Measurements from ENCODE around the gene JOSD2. TPM values are rescaled to one million over a fixed set of nuclear protein-coding genes. Genes with fewer than 3 reads are reported as not detected.

JOSD2 gene
- total RNA-seq, 1 experiment from 2014 or later: 27.9 TPM

- no peaks in the 10 kb centered on the region for H3K36me3 ChIP-seq (ENCODE audit: control insufficient read depth, insufficient read depth, low read length)
- H3K27me3 Mint-ChIP-seq (ENCODE audit: insufficient read depth, unreplicated experiment): no peaks in the 10 kb centered on the region
- TF ChIP-seq, protein P1, sequence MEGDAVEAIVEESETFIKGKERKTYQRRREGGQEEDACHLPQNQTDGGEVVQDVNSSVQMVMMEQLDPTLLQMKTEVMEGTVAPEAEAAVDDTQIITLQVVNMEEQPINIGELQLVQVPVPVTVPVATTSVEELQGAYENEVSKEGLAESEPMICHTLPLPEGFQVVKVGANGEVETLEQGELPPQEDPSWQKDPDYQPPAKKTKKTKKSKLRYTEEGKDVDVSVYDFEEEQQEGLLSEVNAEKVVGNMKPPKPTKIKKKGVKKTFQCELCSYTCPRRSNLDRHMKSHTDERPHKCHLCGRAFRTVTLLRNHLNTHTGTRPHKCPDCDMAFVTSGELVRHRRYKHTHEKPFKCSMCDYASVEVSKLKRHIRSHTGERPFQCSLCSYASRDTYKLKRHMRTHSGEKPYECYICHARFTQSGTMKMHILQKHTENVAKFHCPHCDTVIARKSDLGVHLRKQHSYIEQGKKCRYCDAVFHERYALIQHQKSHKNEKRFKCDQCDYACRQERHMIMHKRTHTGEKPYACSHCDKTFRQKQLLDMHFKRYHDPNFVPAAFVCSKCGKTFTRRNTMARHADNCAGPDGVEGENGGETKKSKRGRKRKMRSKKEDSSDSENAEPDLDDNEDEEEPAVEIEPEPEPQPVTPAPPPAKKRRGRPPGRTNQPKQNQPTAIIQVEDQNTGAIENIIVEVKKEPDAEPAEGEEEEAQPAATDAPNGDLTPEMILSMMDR (IDR thresholded peaks at IDR 0.05; ENCODE audit: insufficient read depth in 1 of 2, low read depth in 1 of 2, low read length in 1 of 2, severe bottlenecking in 1 of 2, unreplicated experiment in 1 of 2): no peak
- no peak overlapping the region for H3K4me3 Mint-ChIP-seq (ENCODE audit: unreplicated experiment)
- H3K4me3 ChIP-seq (ENCODE audit: low read depth, low read length): no peak overlapping the region
- no peaks in the 10 kb centered on the region for H3K9me3 ChIP-seq
- H3K4me1 Mint-ChIP-seq (ENCODE audit: low read depth, unreplicated experiment): peaks cover 7% of the 10 kb centered on the region
- ChIA-PET CTCF (no interaction called here), POLR2A (interaction anchor here (0.6 kb wide), 1 partner anchor 186 kb away, joined by 5 read pairs; the partner anchor contains the start of gene KCNC3)
- intact Hi-C loops (cut with micrococcal nuclease; ENCODE audit: unreplicated experiment): no loop called here
- no peak overlapping the region for H3K27ac Mint-ChIP-seq (ENCODE audit: unreplicated experiment)
- H3K27me3 ChIP-seq (replicated peaks; ENCODE audit: control insufficient read depth, insufficient read depth, low read length): no peaks in the 10 kb centered on the region
- peaks cover 2% of the 10 kb centered on the region; the same call in 1 of the 2 replicates for H3K4me1 ChIP-seq
- no peak for DNase-seq
- H3K36me3 Mint-ChIP-seq (ENCODE audit: insufficient read depth, unreplicated experiment): peaks cover 12% of the 10 kb centered on the region
- no peaks in the 10 kb centered on the region for H3K9me3 Mint-ChIP-seq (ENCODE audit: unreplicated experiment)
- BruUV-seq (replicated peaks): no TSS peak
Observed at GRCh38 chr19:50515168-50515561, 4.2 kb upstream of the JOSD2 start.

DNA sequence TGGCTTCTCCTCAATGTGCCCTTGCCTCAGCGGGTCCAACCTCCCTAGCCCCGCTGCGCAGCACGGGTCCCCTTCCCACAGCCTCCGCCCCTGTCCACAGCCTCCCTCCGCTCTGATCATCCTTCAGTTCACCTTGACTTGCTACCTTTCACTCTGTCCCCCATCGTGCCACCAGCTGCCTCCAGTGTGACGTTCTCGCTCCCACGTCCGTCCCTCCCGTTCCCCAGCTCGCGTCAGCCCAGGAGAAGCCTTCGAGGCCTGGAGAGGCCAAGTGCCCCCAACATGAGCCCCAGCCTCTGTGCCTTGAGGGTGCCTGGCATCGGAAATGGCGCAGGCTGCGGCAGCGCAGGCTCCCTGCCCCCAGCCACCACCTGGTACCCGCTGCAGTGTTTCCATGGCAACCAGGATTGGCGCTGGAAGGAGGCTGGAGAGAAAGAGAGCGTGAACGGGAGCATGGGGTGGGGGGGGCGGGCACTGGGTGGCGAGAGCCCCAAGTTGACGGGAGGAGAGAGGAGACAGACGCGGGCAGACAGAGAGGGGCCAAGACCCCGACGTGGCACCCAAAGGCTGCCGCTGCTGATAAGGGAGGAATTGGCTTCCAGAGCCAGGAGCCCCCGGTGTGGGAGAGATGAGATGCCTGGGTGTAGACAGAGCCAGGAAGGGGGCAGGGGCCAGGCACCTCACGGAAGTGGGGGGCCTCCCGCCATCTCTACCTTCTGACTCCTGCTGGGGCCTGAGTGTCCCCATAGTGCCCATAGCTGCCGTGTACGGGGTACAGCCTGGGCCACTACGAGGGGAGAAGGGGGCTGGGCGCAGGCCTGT, 3.6 kb upstream of the JOSD2 start:
- peaks cover 12% of the 10 kb centered on the region for H3K36me3 Mint-ChIP-seq (ENCODE audit: insufficient read depth, unreplicated experiment)

GRCh38 chr19:50513746-50514345, 2.9 kb upstream of the JOSD2 start, which contains the start of gene ASPDH:
Gene ASPDH, minus strand, starts transcription at chr19:50513913. Its CDS starts 90 bp downstream, at chr19:50513823.
- BruUV-seq (replicated peaks): no TSS peak
- Mint-ChIP-seq H3K4me3 (ENCODE audit: unreplicated experiment) (peak within 1 kb of the TSS; percentile 23), H3K4me1 (ENCODE audit: low read depth, unreplicated experiment) (peaks cover 7% of the 10 kb centered on the region), H3K27ac (ENCODE audit: unreplicated experiment) (peak within 1 kb of the TSS; percentile 55), H3K9me3 (ENCODE audit: unreplicated experiment) (no peaks in the 10 kb centered on the region), H3K36me3 (ENCODE audit: insufficient read depth, unreplicated experiment) (peaks cover 12% of the 10 kb centered on the region), H3K27me3 (ENCODE audit: insufficient read depth, unreplicated experiment) (no peaks in the 10 kb centered on the region)
- H3K4me3 ChIP-seq (ENCODE audit: low read depth, low read length): no peak within 1 kb of the TSS
- H3K9me3 ChIP-seq: no peaks in the 10 kb centered on the region
- no peaks in the 10 kb centered on the region for H3K27me3 ChIP-seq (replicated peaks; ENCODE audit: control insufficient read depth, insufficient read depth, low read length)
- no peak for DNase-seq
- TF ChIP-seq, protein P1 (IDR thresholded peaks at IDR 0.05; ENCODE audit: insufficient read depth in 1 of 2, low read depth in 1 of 2, low read length in 1 of 2, severe bottlenecking in 1 of 2, unreplicated experiment in 1 of 2): no peak
- ChIA-PET POLR2A (no interaction called here), CTCF (no interaction called here)
- H3K4me1 ChIP-seq: peaks cover 4% of the 10 kb centered on the region; the same call in 1 of the 2 replicates
- intact Hi-C loops (cut with micrococcal nuclease; ENCODE audit: unreplicated experiment): no loop called here
- no peaks in the 10 kb centered on the region for H3K36me3 ChIP-seq (ENCODE audit: control insufficient read depth, insufficient read depth, low read length)

More for the DNA sequence above, 3.6 kb upstream of the JOSD2 start:
- Histone ChIP-seq H3K36me3 (ENCODE audit: control insufficient read depth, insufficient read depth, low read length) (no peaks in the 10 kb centered on the region), H3K4me1 (peaks cover 4% of the 10 kb centered on the region; the same call in 1 of the 2 replicates), H3K4me3 (ENCODE audit: low read depth, low read length) (no peak overlapping the region), H3K27me3 (replicated peaks; ENCODE audit: control insufficient read depth, insufficient read depth, low read length) (no peaks in the 10 kb centered on the region), H3K9me3 (no peaks in the 10 kb centered on the region)
- no peaks in the 10 kb centered on the region for H3K27me3 Mint-ChIP-seq (ENCODE audit: insufficient read depth, unreplicated experiment)
- no peaks in the 10 kb centered on the region for H3K9me3 Mint-ChIP-seq (ENCODE audit: unreplicated experiment)
- TF ChIP-seq, protein P1 (IDR thresholded peaks at IDR 0.05; ENCODE audit: insufficient read depth in 1 of 2, low read depth in 1 of 2, low read length in 1 of 2, severe bottlenecking in 1 of 2, unreplicated experiment in 1 of 2): no peak
- no peak for DNase-seq
- H3K27ac Mint-ChIP-seq (ENCODE audit: unreplicated experiment): peak overlapping the region; percentile 55
- BruUV-seq (replicated peaks): no TSS peak
- intact Hi-C loops (cut with micrococcal nuclease; ENCODE audit: unreplicated experiment): no loop called here
- peak overlapping the region; percentile 23 for H3K4me3 Mint-ChIP-seq (ENCODE audit: unreplicated experiment)
- ChIA-PET CTCF (no interaction called here), POLR2A (interaction anchor here (0.6 kb wide), 1 partner anchor 186 kb away, joined by 5 read pairs; the partner anchor contains the start of gene KCNC3)
- peaks cover 7% of the 10 kb centered on the region for H3K4me1 Mint-ChIP-seq (ENCODE audit: low read depth, unreplicated experiment)

All from Caco-2 (cell line).